Gastroesophageal sphincter (tissue), 4 donors: ENCODE data around the gene CCDC57. TPM values are rescaled to one million over a fixed set of nuclear protein-coding genes. Genes with fewer than 3 reads are reported as not detected.

Experiments used
- ATAC-seq: fragments of 150-250 bp; one replicate; pipeline ENCODE4 v1.9.1; 2016; ENCODE audit warnings: mild to moderate bottlenecking, moderate library complexity
- H3K27ac ChIP-seq, 4 donors: fragments of 200-600 bp; sonication (generic) in 3 of 4; 1 replicate in 3 of 4; 2 replicates in 1 of 4; pipeline ENCODE4 v1.5.1; 2016 to 2019
- H3K27me3 ChIP-seq: fragments of 200-600 bp; sonication (generic); one replicate; pipeline ENCODE4 v1.5.1; 2019
- H3K36me3 ChIP-seq, 2 donors: fragments of 200-600 bp; sonication (generic); one replicate each; pipeline ENCODE4 v1.5.1; 2019; ENCODE audit warnings: control low read depth in 1 of 2
- H3K4me1 ChIP-seq, 3 donors: fragments of 200-600 bp; sonication (generic); 1 replicate in 2 of 3; 2 replicates in 1 of 3; pipeline ENCODE4 v1.5.1; 2016 to 2019; ENCODE audit warnings: control low read depth in 2 of 3
- H3K4me3 ChIP-seq, 2 donors: fragments of 200-600 bp; sonication (generic); one replicate each; pipeline ENCODE4 v1.5.1; 2019; ENCODE audit warnings: mild to moderate bottlenecking in 1 of 2, moderate library complexity in 1 of 2
- H3K9me3 ChIP-seq, 3 donors: fragments of 200-600 bp; sonication (generic); one replicate each; pipeline ENCODE4 v1.5.1; 2017 to 2019; ENCODE audit warnings: control low read depth in 2 of 3
- CTCF ChIP-seq, 4 experiments: fragments of 200-600 bp in 2 of 4; fragments of 450-650 bp in 2 of 4; sonication (generic) in 1 of 4; IDR thresholded peaks; one replicate each; pipeline ENCODE4 v1.5.1; 2017 to 2019; ENCODE audit warnings: antibody characterized with exemption in 4 of 4, mild to moderate bottlenecking in 2 of 4, moderate library complexity in 2 of 4
- EP300 ChIP-seq: sonication (generic); formaldehyde crosslinking; IDR thresholded peaks from one replicate; pipeline ENCODE4 v1.6.1; 2017; ENCODE audit warnings: antibody characterized with exemption, mild to moderate bottlenecking
- POLR2A ChIP-seq, 2 donors: fragments of 450-650 bp; IDR thresholded peaks; one replicate each; pipeline ENCODE4 v1.6.1; 2017; ENCODE audit warnings: antibody characterized with exemption in 2 of 2, mild to moderate bottlenecking in 2 of 2, moderate library complexity in 1 of 2
- POLR2AphosphoS5 ChIP-seq: sonication (generic); formaldehyde crosslinking; IDR thresholded peaks from one replicate; pipeline ENCODE4 v1.6.1; 2017; ENCODE audit warnings: antibody characterized with exemption
- WGBS, 2 donors: methylation state at CpG; one replicate each; pipeline ENCODE4 v1.1.5; 2018; ENCODE audit warnings: low coverage in 1 of 2; 5-methylcytosine and 5-hydroxymethylcytosine counted together
- total RNA-seq, 4 donors: library from RNA; depleted of rRNA; stranded (reverse); fragments of >200 nt; gene quantifications; one replicate each; pipeline ENCODE4 v1.1.0, GENCODE V29; 2016

CCDC57 gene
- total RNA-seq, 4 donors from 2014 or later: 6.5 to 28.2 (median 16.2) TPM

- Histone ChIP-seq H3K27me3 (no peaks in the 10 kb centered on the region), H3K9me3 (no peaks in the 10 kb centered on the region), H3K4me1 (peaks cover 0 to 75% (median 31%) of the 10 kb centered on the region in 3 donors), H3K27ac (peak overlapping the region; percentile 65 to 98 (median 95)), H3K4me3 (peak overlapping the region; percentile 33 to 95), H3K36me3 (peaks cover 0 to 21% of the 10 kb centered on the region in 2 donors)
- peak; percentile 3 for ATAC-seq
- WGBS, 2 donors: no CpG with 5 or more reads among the region's 80 CpGs
- TF ChIP-seq POLR2A (IDR thresholded peaks at IDR 0.05) (no peak), CTCF (IDR thresholded peaks at IDR 0.05) (no peak), POLR2AphosphoS5 (peak; percentile 7)
These were observed 113.5 kb downstream of the CCDC57 start for GRCh38 chr17:82098939-82099763.

- Histone ChIP-seq H3K36me3 (peaks cover 0 to 29% of the 10 kb centered on the region in 2 donors), H3K9me3 (no peaks in the 10 kb centered on the region), H3K27me3 (no peaks in the 10 kb centered on the region), H3K4me1 (peaks cover 0 to 67% (median 23%) of the 10 kb centered on the region in 3 donors), H3K4me3 (peak within 1 kb of the TSS; percentile 53 to 95), H3K27ac (peak within 1 kb of the TSS; percentile 80 to 98 (median 95))
- WGBS, 2 donors: no CpG with 5 or more reads among the region's 124 CpGs
- TF ChIP-seq POLR2AphosphoS5 (peak; percentile 67), POLR2A (IDR thresholded peaks at IDR 0.05) (peak; percentile 95 to 98), CTCF (IDR thresholded peaks at IDR 0.05) (peak in 3 of 4 experiments; percentile 33 to 66 (median 65)), EP300 (no peak)
- ATAC-seq: peak; percentile 92
These were observed 114.3 kb downstream of the CCDC57 start, which contains the start of gene FASN for GRCh38 chr17:82098169-82098938. FASN (minus strand) TSS chr17:82098236; CDS start chr17:82096445, 1,791 bp downstream.

GRCh38 chr17:82097919-82098168 lies 114.8 kb downstream of the CCDC57 start:
- no peaks in the 10 kb centered on the region for H3K27me3 ChIP-seq
- H3K36me3 ChIP-seq: peaks cover 0 to 34% of the 10 kb centered on the region in 2 donors
- WGBS, 2 donors: no CpG with 5 or more reads among the region's 36 CpGs
- ATAC-seq: no peak
- H3K4me1 ChIP-seq: peaks cover 0 to 62% (median 21%) of the 10 kb centered on the region in 3 donors
- H3K4me3 ChIP-seq: peak overlapping the region; percentile 53 to 95
- TF ChIP-seq EP300: no peak
- no peak for TF ChIP-seq CTCF (IDR thresholded peaks at IDR 0.05)
- TF ChIP-seq POLR2A (IDR thresholded peaks at IDR 0.05): no peak
- no peak for TF ChIP-seq POLR2AphosphoS5
- no peaks in the 10 kb centered on the region for H3K9me3 ChIP-seq
- H3K27ac ChIP-seq: peak overlapping the region; percentile 80 to 98 (median 95)

- H3K27me3 ChIP-seq: no peaks in the 10 kb centered on the region
- H3K36me3 ChIP-seq: peaks cover 0 to 39% of the 10 kb centered on the region in 2 donors
- peak overlapping the region; percentile 53 to 95 for H3K4me3 ChIP-seq
- no peak for ATAC-seq
- H3K9me3 ChIP-seq: no peaks in the 10 kb centered on the region
- H3K4me1 ChIP-seq: peaks cover 0 to 59% (median 21%) of the 10 kb centered on the region in 3 donors
- no CpG with 5 or more reads among the region's 77 CpGs for WGBS, 2 donors
- H3K27ac ChIP-seq: peak overlapping the region; percentile 80 to 98 (median 95)
- no peak for TF ChIP-seq POLR2AphosphoS5
- peak in 1 of 2 donors; percentile 26 for TF ChIP-seq POLR2A (IDR thresholded peaks at IDR 0.05)
- no peak for TF ChIP-seq EP300
- TF ChIP-seq CTCF (IDR thresholded peaks at IDR 0.05): peak in 1 of 4 experiments; percentile 13
These were observed 115.3 kb downstream of the CCDC57 start for GRCh38 chr17:82097184-82097918.
